ENCODE measurements around the gene PICK1. TPM values are rescaled to one million over a fixed set of nuclear protein-coding genes. Genes with fewer than 3 reads are reported as not detected.

Gene PICK1
- total and polyA plus RNA-seq, 2 donors (not counting 3 experiments of a cell fraction or from before 2014, with no cell fraction given) = 18.0 to 20.8 TPM

GRCh38 chr22:38035530-38035885 is 21.7 kb upstream of the PICK1 start:
- H3K9me1 ChIP-seq (replicated peaks; ENCODE audit: control insufficient read depth, extremely low read depth, insufficient read depth, low read length) = no peaks in the 10 kb centered on the region
- no peak overlapping the region for H3K4me3 ChIP-seq (replicated peaks in 1 of 3; ENCODE audit: insufficient read depth in 1 of 3, low read depth in 1 of 3, low read length in 3 of 3)
- H4K20me1 ChIP-seq (replicated peaks; ENCODE audit: control insufficient read depth, extremely low read depth, insufficient read depth, low read length) = no peaks in the 10 kb centered on the region
- dilution Hi-C loops (cut with MboI; ENCODE audit: extremely low pct_ligation_motif_present, low sequenced_read_pairs) = no loop called here
- TF ChIP-seq GATA2 (IDR thresholded peaks at IDR 0.05; ENCODE audit: insufficient read depth, insufficient read length, low read depth, low read length) (no peak), POLR2A (IDR thresholded peaks at IDR 0.05; ENCODE audit: low read depth, low read length) (no peak), POLR2AphosphoS5 (IDR thresholded peaks at IDR 0.05; ENCODE audit: insufficient read depth, low read depth, low read length) (no peak), EZH2 (IDR thresholded peaks at IDR 0.05; ENCODE audit: borderline replicate concordance, low read depth, low read length, severe bottlenecking) (no peak), MYC (IDR thresholded peaks at IDR 0.05; ENCODE audit: low read depth, low read length) (no peak)
- TF ChIP-seq, protein P1, sequence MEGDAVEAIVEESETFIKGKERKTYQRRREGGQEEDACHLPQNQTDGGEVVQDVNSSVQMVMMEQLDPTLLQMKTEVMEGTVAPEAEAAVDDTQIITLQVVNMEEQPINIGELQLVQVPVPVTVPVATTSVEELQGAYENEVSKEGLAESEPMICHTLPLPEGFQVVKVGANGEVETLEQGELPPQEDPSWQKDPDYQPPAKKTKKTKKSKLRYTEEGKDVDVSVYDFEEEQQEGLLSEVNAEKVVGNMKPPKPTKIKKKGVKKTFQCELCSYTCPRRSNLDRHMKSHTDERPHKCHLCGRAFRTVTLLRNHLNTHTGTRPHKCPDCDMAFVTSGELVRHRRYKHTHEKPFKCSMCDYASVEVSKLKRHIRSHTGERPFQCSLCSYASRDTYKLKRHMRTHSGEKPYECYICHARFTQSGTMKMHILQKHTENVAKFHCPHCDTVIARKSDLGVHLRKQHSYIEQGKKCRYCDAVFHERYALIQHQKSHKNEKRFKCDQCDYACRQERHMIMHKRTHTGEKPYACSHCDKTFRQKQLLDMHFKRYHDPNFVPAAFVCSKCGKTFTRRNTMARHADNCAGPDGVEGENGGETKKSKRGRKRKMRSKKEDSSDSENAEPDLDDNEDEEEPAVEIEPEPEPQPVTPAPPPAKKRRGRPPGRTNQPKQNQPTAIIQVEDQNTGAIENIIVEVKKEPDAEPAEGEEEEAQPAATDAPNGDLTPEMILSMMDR (IDR thresholded peaks at IDR 0.05; ENCODE audit: extremely low read depth in 1 of 2, insufficient read depth in 1 of 2, low read depth in 1 of 2, low read length in 2 of 2) = no peak
- TF ChIP-seq, protein P2, sequence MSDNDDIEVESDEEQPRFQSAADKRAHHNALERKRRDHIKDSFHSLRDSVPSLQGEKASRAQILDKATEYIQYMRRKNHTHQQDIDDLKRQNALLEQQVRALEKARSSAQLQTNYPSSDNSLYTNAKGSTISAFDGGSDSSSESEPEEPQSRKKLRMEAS (IDR thresholded peaks at IDR 0.05; ENCODE audit: insufficient read depth, insufficient read length) = no peak
- DNase-seq (ENCODE audit: low read depth, low spot score) (no peak), FAIRE-seq (no peak)
- H3K9me3 ChIP-seq (replicated peaks; ENCODE audit: control insufficient read depth, insufficient read depth, low read length) = no peaks in the 10 kb centered on the region
- no TSS peak for BruUV-seq (replicated peaks)
- ChIA-PET CTCF (no interaction called here), POLR2A (no interaction called here)
- no peak overlapping the region for H3K9ac ChIP-seq (replicated peaks; ENCODE audit: extremely low read depth, insufficient read depth, low read length)
- H3K27me3 ChIP-seq (ENCODE audit: control insufficient read depth in 2 of 2, insufficient read depth in 2 of 2, low read length in 2 of 2) = no peaks in the 10 kb centered on the region
- peaks cover 12% of the 10 kb centered on the region for H3K4me1 ChIP-seq (ENCODE audit: control insufficient read depth, extremely low read depth, insufficient read depth, low read length)
- no peaks in the 10 kb centered on the region for H3K36me3 ChIP-seq (ENCODE audit: control insufficient read depth in 2 of 2, extremely low read depth in 1 of 2, insufficient read depth in 2 of 2, low read length in 2 of 2)
- H3K27ac ChIP-seq (ENCODE audit: insufficient read depth, low read depth, low read length) = no peak overlapping the region
- no peak overlapping the region for H3K4me2 ChIP-seq (ENCODE audit: insufficient read depth, low read length)
- intact Hi-C loops (cut with micrococcal nuclease) = no loop called here
- no peak overlapping the region for H2AFZ ChIP-seq (ENCODE audit: low read depth, low read length)
- H3K79me2 ChIP-seq (ENCODE audit: control insufficient read depth, insufficient read depth, low read length) = no peaks in the 10 kb centered on the region
